T47D (cell line): ENCODE measurements around the gene LLGL1.
A peak's percentile ranks its signal among the peaks of the same experiment; 100 is the strongest.

Experiments
- DNase-seq, 2 experiments: peaks; one replicate each; pipeline versions ENCODE4 v3.0.0 to v3.0.0-alpha.2; 2011 to 2012; ENCODE audit warnings: low read depth in 1 of 2, low spot score in 1 of 2
- JUND ChIP-seq: IDR thresholded peaks from 2 replicates; pipeline ENCODE4 v1.6.1; 2012; ENCODE audit warnings: low read depth
- in situ Hi-C: cut with HindIII; loops from 2 replicates; pipeline ENCODE4 v1.10.0; 2016; ENCODE audit warnings: low sequenced_read_pairs, low pct_unique_long_range_greater_than_20kb

LLGL1 gene

GRCh38 chr17:18260332-18261145 lies 35.1 kb downstream of the LLGL1 start, which contains the start of gene MIEF2:
TSS of gene MIEF2 (plus strand) at chr17:18260662. CDS start at chr17:18262721, 2,059 bp downstream.
- TF ChIP-seq JUND: no peak
- in situ Hi-C loops: no loop called here
- peak; percentile 98 to 100 for DNase-seq

GRCh38 chr17:18261146-18261515 lies 35.7 kb downstream of the LLGL1 start:
- no peak for TF ChIP-seq JUND
- in situ Hi-C loops: no loop called here
- DNase-seq: peak; percentile 82 to 93

GRCh38 chr17:18261659-18262058 lies 36.2 kb downstream of the LLGL1 start:
- in situ Hi-C loops: no loop called here
- no peak for TF ChIP-seq JUND
- DNase-seq: peak in 1 of 2 experiments; percentile 0

- in situ Hi-C loops: no loop called here
- DNase-seq: no peak
- TF ChIP-seq JUND: no peak
Measured at GRCh38 chr17:18262111-18262510, 36.7 kb downstream of the LLGL1 start.

GRCh38 chr17:18262641-18263040 lies 37.2 kb downstream of the LLGL1 start:
- in situ Hi-C loops: no loop called here
- TF ChIP-seq JUND: no peak
- no peak for DNase-seq

GRCh38 chr17:18263885-18264682 lies 38.6 kb downstream of the LLGL1 start:
- no peak for DNase-seq
- in situ Hi-C loops: no loop called here
- no peak for TF ChIP-seq JUND

- no peak for DNase-seq
- no peak for TF ChIP-seq JUND
- in situ Hi-C loops: no loop called here
Measured at GRCh38 chr17:18267366-18267765, 41.9 kb downstream of the LLGL1 start.

GRCh38 chr17:18267927-18268711 lies 42.7 kb downstream of the LLGL1 start:
- in situ Hi-C loops: no loop called here
- no peak for DNase-seq
- TF ChIP-seq JUND: no peak

GRCh38 chr17:18270046-18270931 lies 44.9 kb downstream of the LLGL1 start:
- in situ Hi-C loops: no loop called here
- TF ChIP-seq JUND: no peak
- DNase-seq: no peak

- no peak for TF ChIP-seq JUND
- in situ Hi-C loops: no loop called here
- DNase-seq: no peak
Measured at GRCh38 chr17:18277076-18277475, 51.6 kb downstream of the LLGL1 start.

GRCh38 chr17:18278867-18279266 lies 53.4 kb downstream of the LLGL1 start:
- DNase-seq: no peak
- in situ Hi-C loops: no loop called here
- no peak for TF ChIP-seq JUND

- no peak for DNase-seq
- in situ Hi-C loops: no loop called here
- TF ChIP-seq JUND: no peak
Measured at GRCh38 chr17:18280249-18280648, 54.8 kb downstream of the LLGL1 start.
